SU-DHL-6 (cell line): Measurements from ENCODE around the gene COX4I2.

Experiments used
- H2AFZ ChIP-seq: fragments of 200-600 bp; sonication (generic); 2 replicates; pipeline ENCODE4 v1.6.1; 2014; ENCODE audit warnings: low read depth, mild to moderate bottlenecking, moderate library complexity, mixed read lengths, antibody characterized with exemption, low read length; ENCODE audit not compliant: severe bottlenecking
- H3F3A ChIP-seq: fragments of 200-600 bp; shearing (Covaris generic); 2 replicates; pipeline ENCODE4 v1.6.0; 2016; ENCODE audit warnings: antibody characterized with exemption, mild to moderate bottlenecking; ENCODE audit not compliant: insufficient read depth
- H3K27ac ChIP-seq: fragments of 200-600 bp; sonication (generic); 2 replicates; pipeline ENCODE4 v1.5.1; 2016; ENCODE audit warnings: low read depth, mild to moderate bottlenecking, low read length, moderate library complexity, mixed read lengths
- H3K27me3 ChIP-seq: fragments of 200-600 bp; sonication (generic), shearing (Covaris generic); 2 replicates; pipeline ENCODE4 v1.6.0; 2014; ENCODE audit warnings: mild to moderate bottlenecking, low read length
- H3K36me3 ChIP-seq: fragments of 200-600 bp; sonication (generic); 2 replicates; pipeline ENCODE4 v1.6.1; 2014; ENCODE audit warnings: mild to moderate bottlenecking, low read length, mixed read lengths
- H3K4me2 ChIP-seq: fragments of 300-600, 200-600 bp; shearing (Covaris generic), sonication (generic); 2 replicates; pipeline ENCODE4 v1.6.0; 2014; ENCODE audit warnings: low read length, low read depth, mild to moderate bottlenecking; ENCODE audit not compliant: poor library complexity, severe bottlenecking
- H3K4me3 ChIP-seq: fragments of 200-600 bp; sonication (generic); 2 replicates; pipeline ENCODE4 v1.5.1; 2014; ENCODE audit warnings: antibody characterized with exemption, low read length, mild to moderate bottlenecking, mixed read lengths; ENCODE audit not compliant: insufficient read depth, poor library complexity, severe bottlenecking
- H3K79me2 ChIP-seq: fragments of 200-600 bp; sonication (generic); 2 replicates; pipeline ENCODE4 v1.6.1; 2014; ENCODE audit warnings: mild to moderate bottlenecking, low read length, moderate library complexity; ENCODE audit not compliant: insufficient read depth
- H3K9ac ChIP-seq: fragments of 200-600 bp; sonication (generic); 2 replicates; pipeline ENCODE4 v1.7.0; 2014; ENCODE audit warnings: mild to moderate bottlenecking, low read length
- H3K9me2 ChIP-seq: fragments of 200-600 bp; sonication (generic); replicated peaks from 2 replicates; pipeline ENCODE4 v1.6.1; 2014; ENCODE audit warnings: low read length; ENCODE audit not compliant: insufficient read depth
- H3K9me3 ChIP-seq: fragments of 200-600 bp; sonication (generic); 2 replicates; pipeline ENCODE4 v1.6.1; 2014; ENCODE audit warnings: low read length, mixed read lengths; ENCODE audit not compliant: insufficient read depth
- H4K20me1 ChIP-seq: fragments of 200-600 bp; sonication (generic); 2 replicates; pipeline ENCODE4 v1.6.1; 2014; ENCODE audit warnings: low read depth, mild to moderate bottlenecking, antibody characterized with exemption, low read length, moderate library complexity, mixed read lengths
- CTCF ChIP-seq: fragments of 200-600 bp; sonication (generic); IDR thresholded peaks from one replicate; pipeline ENCODE4 v1.5.1; 2017; ENCODE audit warnings: antibody characterized with exemption, mild to moderate bottlenecking, low read length, moderate library complexity; ENCODE audit not compliant: insufficient read depth, poor library complexity, severe bottlenecking
- EZH2phosphoT487 ChIP-seq: fragments of 200-600 bp; sonication (generic), shearing (Covaris generic); conservative IDR thresholded peaks from 2 replicates; pipeline ENCODE4 v1.6.1; 2018; ENCODE audit warnings: mild to moderate bottlenecking, antibody characterized with exemption, low read length, moderate library complexity, mixed read lengths

The COX4I2 gene

GRCh38 chr20:31661625-31662371 is 24.1 kb downstream of the COX4I2 start:
- TF ChIP-seq CTCF (peak; percentile 54), EZH2phosphoT487 (no peak)
- H3K9ac ChIP-seq, result peak overlapping the region; percentile 30
- peak overlapping the region; percentile 75 for H2AFZ ChIP-seq

GRCh38 chr20:31662372-31662854 is 24.7 kb downstream of the COX4I2 start:
- Histone ChIP-seq H3K4me3 (no peak overlapping the region), H3K9ac (0 out of 2 replicates have a peak overlapping the region, but pooled peaks have one; percentile 30), H4K20me1 (no peaks in the 10 kb centered on the region), H3K27me3 (no peaks in the 10 kb centered on the region), H2AFZ (no peak overlapping the region), H3K36me3 (no peaks in the 10 kb centered on the region), H3K79me2 (no peaks in the 10 kb centered on the region), H3K4me2 (peak overlapping the region; percentile 58), H3K27ac (peak overlapping the region; percentile 57), H3F3A (peaks cover 6% of the 10 kb centered on the region; the same call in 1 of the 2 replicates), H3K9me2 (no peaks in the 10 kb centered on the region), H3K9me3 (no peaks in the 10 kb centered on the region)
- TF ChIP-seq EZH2phosphoT487, result no peak
- no peak for TF ChIP-seq CTCF

More at GRCh38 chr20:31661625-31662371, 24.1 kb downstream of the COX4I2 start:
- Histone ChIP-seq H3K9me3 (no peaks in the 10 kb centered on the region), H3K27ac (peak overlapping the region; percentile 57), H4K20me1 (no peaks in the 10 kb centered on the region), H3K4me3 (no peak overlapping the region), H3K9me2 (no peaks in the 10 kb centered on the region), H3K27me3 (no peaks in the 10 kb centered on the region), H3K4me2 (peak overlapping the region; percentile 58), H3F3A (peaks cover 6% of the 10 kb centered on the region; the same call in 1 of the 2 replicates), H3K36me3 (no peaks in the 10 kb centered on the region), H3K79me2 (no peaks in the 10 kb centered on the region)

GRCh38 chr20:31663524-31663837 is 25.8 kb downstream of the COX4I2 start:
- Histone ChIP-seq H3K4me2 (no peak overlapping the region), H3K79me2 (no peaks in the 10 kb centered on the region), H3K4me3 (no peak overlapping the region), H3K9ac (no peak overlapping the region), H3K27ac (no peak overlapping the region), H3K9me2 (no peaks in the 10 kb centered on the region), H3K36me3 (no peaks in the 10 kb centered on the region), H3F3A (peaks cover 6% of the 10 kb centered on the region; the same call in 1 of the 2 replicates), H2AFZ (no peak overlapping the region), H3K27me3 (no peaks in the 10 kb centered on the region), H3K9me3 (no peaks in the 10 kb centered on the region), H4K20me1 (no peaks in the 10 kb centered on the region)
- TF ChIP-seq CTCF, result no peak
- TF ChIP-seq EZH2phosphoT487, result no peak
